Glutamatergic neuron (in vitro differentiated cells): ENCODE data around the gene KLHL30. TPM values are rescaled to one million over a fixed set of nuclear protein-coding genes. Genes with fewer than 3 reads are reported as not detected.

ENCODE experiments used
- DNase-seq: peaks from one replicate; pipeline ENCODE4 v3.0.0; 2022
- H3K27ac Mint-ChIP-seq: one replicate; pipeline ENCODE4 v1.8.0; 2020; ENCODE audit warnings: mild to moderate bottlenecking, mixed read lengths, inconsistent platforms; ENCODE audit not compliant: unreplicated experiment
- H3K27me3 Mint-ChIP-seq: one replicate; pipeline ENCODE4 v1.8.0; 2020; ENCODE audit warnings: mild to moderate bottlenecking, moderate library complexity, mixed read lengths, inconsistent platforms; ENCODE audit not compliant: unreplicated experiment
- H3K36me3 Mint-ChIP-seq: one replicate; pipeline ENCODE4 v1.8.0; 2020; ENCODE audit warnings: mild to moderate bottlenecking, mixed read lengths, inconsistent platforms; ENCODE audit not compliant: unreplicated experiment
- H3K4me1 Mint-ChIP-seq: one replicate; pipeline ENCODE4 v1.8.0; 2020; ENCODE audit warnings: mild to moderate bottlenecking, low read depth, mixed read lengths, inconsistent platforms; ENCODE audit not compliant: unreplicated experiment
- H3K4me3 Mint-ChIP-seq: one replicate; pipeline ENCODE4 v1.8.0; 2020; ENCODE audit warnings: mild to moderate bottlenecking, mixed read lengths, inconsistent platforms; ENCODE audit not compliant: unreplicated experiment
- H3K9me3 Mint-ChIP-seq: one replicate; pipeline ENCODE4 v1.8.0; 2020; ENCODE audit warnings: mild to moderate bottlenecking, moderate library complexity, mixed read lengths, inconsistent platforms; ENCODE audit not compliant: unreplicated experiment
- total RNA-seq: library from RNA; stranded (reverse); fragmentation: NEBNext Ultra II Directional; extraction: Animal tissue kit (Norgen Biotek cat#: 25700); gene quantifications from one replicate; pipeline ENCODE4 v1.2.1, GENCODE V29; 2021; ENCODE audit not compliant: unreplicated experiment
- TF ChIP-seq, protein P1 (sequence below): fragments of 200-600 bp; sonication (generic); IDR thresholded peaks from one replicate; pipeline ENCODE4 v1.5.0; 2021; ENCODE audit not compliant: partially characterized antibody, unreplicated experiment

KLHL30 gene
- total RNA-seq, 1 donor from 2014 or later, result 3.5 TPM

DNA sequence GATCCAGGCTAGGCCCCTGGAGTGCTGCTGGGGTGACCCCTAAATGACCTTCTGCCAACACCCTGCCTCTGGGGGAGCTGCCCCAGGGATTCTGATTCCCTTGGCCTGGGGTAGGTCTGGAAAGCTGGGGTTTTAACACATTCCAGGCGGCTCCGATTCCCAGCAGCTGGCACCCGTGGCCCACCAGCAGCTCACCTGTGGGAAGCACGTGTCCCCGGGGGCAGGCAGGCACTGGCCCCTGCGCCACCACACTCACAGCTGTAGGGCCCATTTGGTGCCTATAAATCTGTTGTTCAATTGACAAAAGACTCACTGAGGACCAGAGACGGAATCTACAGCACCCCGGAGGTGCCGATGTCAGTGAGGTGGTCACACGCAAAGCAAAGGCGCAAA, 4.1 kb upstream of the KLHL30 start:
- Mint-ChIP-seq H3K4me1 (peaks cover 8% of the 10 kb centered on the region), H3K27me3 (peaks cover 3% of the 10 kb centered on the region), H3K36me3 (no peaks in the 10 kb centered on the region), H3K27ac (no peak overlapping the region), H3K9me3 (no peaks in the 10 kb centered on the region), H3K4me3 (no peak overlapping the region)
- DNase-seq, result peak; percentile 4
- TF ChIP-seq, protein P1, sequence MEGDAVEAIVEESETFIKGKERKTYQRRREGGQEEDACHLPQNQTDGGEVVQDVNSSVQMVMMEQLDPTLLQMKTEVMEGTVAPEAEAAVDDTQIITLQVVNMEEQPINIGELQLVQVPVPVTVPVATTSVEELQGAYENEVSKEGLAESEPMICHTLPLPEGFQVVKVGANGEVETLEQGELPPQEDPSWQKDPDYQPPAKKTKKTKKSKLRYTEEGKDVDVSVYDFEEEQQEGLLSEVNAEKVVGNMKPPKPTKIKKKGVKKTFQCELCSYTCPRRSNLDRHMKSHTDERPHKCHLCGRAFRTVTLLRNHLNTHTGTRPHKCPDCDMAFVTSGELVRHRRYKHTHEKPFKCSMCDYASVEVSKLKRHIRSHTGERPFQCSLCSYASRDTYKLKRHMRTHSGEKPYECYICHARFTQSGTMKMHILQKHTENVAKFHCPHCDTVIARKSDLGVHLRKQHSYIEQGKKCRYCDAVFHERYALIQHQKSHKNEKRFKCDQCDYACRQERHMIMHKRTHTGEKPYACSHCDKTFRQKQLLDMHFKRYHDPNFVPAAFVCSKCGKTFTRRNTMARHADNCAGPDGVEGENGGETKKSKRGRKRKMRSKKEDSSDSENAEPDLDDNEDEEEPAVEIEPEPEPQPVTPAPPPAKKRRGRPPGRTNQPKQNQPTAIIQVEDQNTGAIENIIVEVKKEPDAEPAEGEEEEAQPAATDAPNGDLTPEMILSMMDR, result no peak

DNA sequence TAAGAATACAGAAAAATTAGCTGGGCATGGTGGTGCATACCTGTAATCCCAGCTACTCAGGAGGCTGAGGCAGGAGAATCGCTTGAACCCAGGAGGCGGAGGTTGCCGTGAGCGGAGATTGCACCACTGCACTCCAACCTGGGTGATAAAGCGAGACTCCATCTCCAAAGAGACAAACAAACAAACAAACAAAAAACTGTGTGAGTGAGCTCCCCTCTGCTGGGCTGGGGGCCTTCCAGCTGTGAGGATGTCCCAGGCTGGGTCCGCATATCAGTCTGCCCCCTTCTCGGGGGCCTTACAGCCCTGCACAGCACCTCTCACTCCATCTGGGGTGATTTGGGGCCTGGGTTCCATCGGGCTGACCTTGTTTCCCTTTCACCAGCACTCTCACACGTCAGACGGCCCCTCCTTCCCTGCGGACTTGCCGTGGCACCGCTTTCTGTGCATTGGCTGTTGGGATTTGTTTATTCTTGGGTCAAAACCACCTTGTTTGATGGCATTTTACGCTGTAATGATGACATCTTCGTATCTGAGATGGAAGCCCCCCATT, 2.8 kb upstream of the KLHL30 start:
- TF ChIP-seq, protein P1, result no peak
- H3K9me3 Mint-ChIP-seq, result no peaks in the 10 kb centered on the region
- no peaks in the 10 kb centered on the region for H3K36me3 Mint-ChIP-seq
- peak; percentile 4 for DNase-seq
- H3K4me1 Mint-ChIP-seq, result peaks cover 9% of the 10 kb centered on the region
- H3K4me3 Mint-ChIP-seq, result no peak overlapping the region
- no peak overlapping the region for H3K27ac Mint-ChIP-seq
- H3K27me3 Mint-ChIP-seq, result peaks cover 6% of the 10 kb centered on the region

DNA sequence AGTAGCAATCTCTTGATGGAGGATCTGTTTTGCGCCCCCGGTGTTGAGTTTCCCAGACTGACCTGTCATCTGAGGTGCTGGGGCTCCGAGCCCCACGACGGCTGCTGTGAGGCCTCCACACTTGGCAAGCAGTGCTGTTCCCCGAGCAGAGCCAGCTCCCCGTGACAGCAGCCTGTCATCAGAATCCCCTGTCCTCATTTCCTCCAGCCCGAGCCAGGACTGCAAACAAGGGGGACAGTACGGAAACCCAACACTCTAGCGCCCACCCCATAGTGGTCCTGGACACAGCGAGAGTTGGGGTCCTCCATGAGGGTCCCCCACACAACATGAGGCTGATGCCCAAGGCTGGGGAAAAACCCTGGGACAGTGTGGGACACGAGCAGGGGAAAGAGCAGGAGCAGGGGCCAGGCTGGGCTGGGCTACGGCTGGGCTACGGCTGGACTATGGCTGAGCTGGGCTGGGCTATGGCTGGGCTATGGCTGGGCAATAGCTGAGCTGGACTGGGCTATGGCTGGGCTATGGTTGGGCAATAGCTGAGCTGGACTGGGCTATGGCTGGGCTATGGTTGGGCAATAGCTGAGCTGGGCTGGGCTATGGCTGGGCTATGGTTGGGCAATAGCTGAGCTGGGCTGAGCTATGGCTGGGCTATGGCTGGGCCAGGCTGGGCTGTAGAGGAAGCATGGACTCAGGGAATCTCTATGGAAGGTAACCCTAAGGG, 1.5 kb upstream of the KLHL30 start:
- DNase-seq, result peak; percentile 16
- no peak overlapping the region for H3K27ac Mint-ChIP-seq
- H3K36me3 Mint-ChIP-seq, result no peaks in the 10 kb centered on the region
- no peak overlapping the region for H3K4me3 Mint-ChIP-seq
- no peaks in the 10 kb centered on the region for H3K9me3 Mint-ChIP-seq
- peaks cover 6% of the 10 kb centered on the region for H3K27me3 Mint-ChIP-seq
- TF ChIP-seq, protein P1, result no peak
- peaks cover 9% of the 10 kb centered on the region for H3K4me1 Mint-ChIP-seq

DNA sequence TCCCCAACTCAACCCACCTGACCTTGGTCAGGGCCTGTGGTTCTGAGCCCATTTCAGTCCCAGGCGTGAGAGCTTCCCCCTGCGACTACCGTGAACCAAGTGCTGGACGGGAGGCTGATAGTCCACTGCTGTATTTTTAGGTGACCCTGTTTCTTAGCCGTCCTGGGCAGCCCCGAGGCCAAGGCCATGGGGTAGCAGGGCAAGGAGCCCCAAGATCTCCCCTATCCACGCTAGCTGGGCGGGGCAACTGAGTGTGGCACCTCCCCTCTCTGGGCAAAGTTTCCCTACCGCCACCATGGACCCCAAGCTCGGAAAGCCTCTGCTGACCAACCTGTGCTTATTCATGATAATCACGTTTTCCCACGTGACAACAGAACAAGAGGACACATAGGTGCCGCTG, 583 bp upstream of the KLHL30 start:
- no peaks in the 10 kb centered on the region for H3K9me3 Mint-ChIP-seq
- H3K4me1 Mint-ChIP-seq, result peaks cover 9% of the 10 kb centered on the region
- H3K27me3 Mint-ChIP-seq, result peaks cover 6% of the 10 kb centered on the region
- TF ChIP-seq, protein P1, result no peak
- no peak for DNase-seq
- no peaks in the 10 kb centered on the region for H3K36me3 Mint-ChIP-seq
- no peak overlapping the region for H3K4me3 Mint-ChIP-seq
- H3K27ac Mint-ChIP-seq, result no peak overlapping the region
